Stomach (tissue), 4 donors: Measurements from ENCODE around the gene UGT1A8.

ENCODE experiments used
- CTCF ChIP-seq, 7 experiments: fragments of 450-650 bp in 4 of 7; fragments of 200-600 bp in 3 of 7; sonication (generic) in 3 of 7; IDR thresholded peaks; one replicate each; pipeline ENCODE4 v1.5.1; 2016 to 2019; ENCODE audit warnings: antibody characterized with exemption in 7 of 7, control low read depth in 2 of 7, mild to moderate bottlenecking in 1 of 7
- POLR2A ChIP-seq, 4 donors: fragments of 450-650 bp; IDR thresholded peaks; one replicate each; pipeline ENCODE4 v1.6.1; 2016; ENCODE audit warnings: antibody characterized with exemption in 4 of 4, control low read depth in 2 of 4, mild to moderate bottlenecking in 1 of 4, moderate library complexity in 1 of 4

DNA sequence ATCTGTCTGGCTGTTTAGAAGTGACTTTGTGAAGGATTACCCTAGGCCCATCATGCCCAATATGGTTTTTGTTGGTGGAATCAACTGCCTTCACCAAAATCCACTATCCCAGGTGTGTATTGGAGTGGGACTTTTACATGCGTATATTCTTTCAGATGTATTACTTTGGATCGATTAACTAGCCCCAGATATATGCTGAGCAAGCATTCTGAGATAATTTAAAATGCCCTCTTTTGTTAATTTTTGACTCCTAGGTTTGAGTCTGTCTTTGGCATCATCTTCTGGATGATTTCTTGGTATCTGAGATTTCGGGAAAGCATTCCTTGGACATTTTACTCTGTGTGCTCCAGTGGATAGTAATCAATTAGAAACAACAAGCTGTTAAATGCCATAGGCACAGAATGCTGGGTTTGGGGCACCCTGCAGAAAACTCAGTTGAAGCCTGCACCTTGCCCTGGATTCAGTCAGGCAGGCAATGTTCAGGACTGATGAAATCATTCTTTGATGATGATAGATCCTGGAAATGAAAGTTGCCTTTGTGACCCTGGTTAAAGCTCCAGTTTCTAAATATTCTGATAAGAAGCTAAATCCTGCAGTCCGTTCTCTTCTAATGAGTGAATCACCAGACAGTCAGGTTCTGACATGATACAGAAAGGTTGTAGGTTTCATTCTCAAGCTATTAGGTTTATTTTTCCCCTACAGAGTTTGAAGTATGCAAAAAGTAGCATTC, 143.8 kb downstream of the UGT1A8 start:
- TF ChIP-seq CTCF (IDR thresholded peaks at IDR 0.05) (no peak), POLR2A (IDR thresholded peaks at IDR 0.05) (no peak)
